Activated CD4-positive, alpha-beta T cell treated with anti-CD3 and anti-CD28 coated beads for 36 hours (primary cell): ENCODE measurements around the gene GAREM1. TPM values are rescaled to one million over a fixed set of nuclear protein-coding genes. Genes with fewer than 3 reads are reported as not detected.

ENCODE experiments used
- ATAC-seq: fragments of 200-7000 bp; cut with Tn5 transposase; one replicate; pipeline ENCODE4 v1.10.0; 2021; ENCODE audit warnings: mild to moderate bottlenecking, moderate library complexity
- CTCF ChIA-PET: fragments of 350-600 bp; sonication (Branson Sonifier 250); formaldehyde crosslinking; loops from one replicate; lab custom pipeline; 2021; ENCODE audit warnings: antibody characterized with exemption; lab: Charles Lee
- POLR2A ChIA-PET: fragments of 350-600 bp; sonication (Branson Sonifier 250); formaldehyde crosslinking; loops from one replicate; lab custom pipeline; 2021; ENCODE audit warnings: antibody characterized with exemption, inconsistent platforms; lab: Charles Lee
- DNase-seq: peaks from one replicate; pipeline ENCODE4 v3.0.0-alpha.2; 2020
- H3K27ac Mint-ChIP-seq: one replicate; pipeline ENCODE4 v1.8.0; 2021; ENCODE audit warnings: mixed read lengths
- H3K27me3 Mint-ChIP-seq: one replicate; pipeline ENCODE4 v1.8.0; 2021; ENCODE audit warnings: mixed read lengths
- H3K36me3 Mint-ChIP-seq: one replicate; pipeline ENCODE4 v1.8.0; 2021; ENCODE audit warnings: low read depth, mixed read lengths
- H3K4me1 Mint-ChIP-seq: one replicate; pipeline ENCODE4 v1.8.0; 2021; ENCODE audit warnings: mixed read lengths
- H3K4me3 Mint-ChIP-seq: one replicate; pipeline ENCODE4 v1.8.0; 2021; ENCODE audit warnings: mild to moderate bottlenecking, moderate library complexity, mixed read lengths
- H3K9me3 Mint-ChIP-seq: one replicate; pipeline ENCODE4 v1.8.0; 2021; ENCODE audit warnings: low read depth, mixed read lengths
- intact Hi-C, 2 experiments: fragments of 100-400 bp; cut with DNase I in 1 of 2; cut with micrococcal nuclease in 1 of 2; formaldehyde crosslinking; loops; one replicate each; pipeline versions ENCODE4 v1.14.2 to v1.15.1; 2022 to 2024; cut with DNase I, micrococcal nuclease
- total RNA-seq, 2 experiments: library from RNA; stranded (reverse); gene quantifications; one replicate each; pipeline ENCODE4 v1.2.3, GENCODE V29; 2021

Gene GAREM1
- total RNA-seq, 2 experiments from 2014 or later: not detected

- intact Hi-C loops: no loop called here
- no peaks in the 10 kb centered on the region for H3K36me3 Mint-ChIP-seq
- peaks cover 12% of the 10 kb centered on the region for H3K27me3 Mint-ChIP-seq
- POLR2A ChIA-PET: no interaction called here
- DNase-seq (no peak), ATAC-seq (no peak)
- H3K9me3 Mint-ChIP-seq: no peaks in the 10 kb centered on the region
- no peak overlapping the region for H3K4me3 Mint-ChIP-seq
- CTCF ChIA-PET: no interaction called here
- H3K4me1 Mint-ChIP-seq: no peaks in the 10 kb centered on the region
- H3K27ac Mint-ChIP-seq: no peak overlapping the region
Observed at GRCh38 chr18:32424696-32425095, 46.0 kb downstream of the GAREM1 start.

- CTCF ChIA-PET: interaction anchor here (0.7 kb wide), 1 partner anchor 17 kb away, joined by 3 read pairs; no protein-coding TSS in a partner anchor
- Mint-ChIP-seq H3K27ac (no peak overlapping the region), H3K9me3 (no peaks in the 10 kb centered on the region), H3K4me3 (no peak overlapping the region), H3K36me3 (no peaks in the 10 kb centered on the region), H3K27me3 (peaks cover 4% of the 10 kb centered on the region), H3K4me1 (no peaks in the 10 kb centered on the region)
- intact Hi-C loops: no loop called here
- DNase-seq (no peak), ATAC-seq (no peak)
- POLR2A ChIA-PET: no interaction called here
Observed at GRCh38 chr18:32422978-32423740, 47.5 kb downstream of the GAREM1 start.

GRCh38 chr18:32422201-32422600, 48.5 kb downstream of the GAREM1 start:
- Mint-ChIP-seq H3K4me3 (no peak overlapping the region), H3K27ac (no peak overlapping the region), H3K27me3 (peaks cover 2% of the 10 kb centered on the region), H3K36me3 (no peaks in the 10 kb centered on the region), H3K4me1 (no peaks in the 10 kb centered on the region), H3K9me3 (no peaks in the 10 kb centered on the region)
- CTCF ChIA-PET: interaction anchor here (0.6 kb wide), 1 partner anchor 130 kb away, joined by 3 read pairs; no protein-coding TSS in a partner anchor
- no peak for ATAC-seq
- no peak for DNase-seq
- POLR2A ChIA-PET: no interaction called here
- intact Hi-C loops: no loop called here

- CTCF ChIA-PET: no interaction called here
- intact Hi-C loops: no loop called here
- DNase-seq (no peak), ATAC-seq (no peak)
- no peaks in the 10 kb centered on the region for H3K9me3 Mint-ChIP-seq
- no peaks in the 10 kb centered on the region for H3K4me1 Mint-ChIP-seq
- H3K4me3 Mint-ChIP-seq: no peak overlapping the region
- H3K36me3 Mint-ChIP-seq: no peaks in the 10 kb centered on the region
- H3K27ac Mint-ChIP-seq: no peak overlapping the region
- peaks cover 9% of the 10 kb centered on the region for H3K27me3 Mint-ChIP-seq
- POLR2A ChIA-PET: no interaction called here
Observed at GRCh38 chr18:32420084-32420750, 50.5 kb downstream of the GAREM1 start.

GRCh38 chr18:32418148-32418547, 52.5 kb downstream of the GAREM1 start:
- Mint-ChIP-seq H3K4me3 (no peak overlapping the region), H3K9me3 (no peaks in the 10 kb centered on the region), H3K36me3 (no peaks in the 10 kb centered on the region), H3K27ac (no peak overlapping the region), H3K4me1 (no peaks in the 10 kb centered on the region), H3K27me3 (peaks cover 17% of the 10 kb centered on the region)
- CTCF ChIA-PET: no interaction called here
- intact Hi-C loops: no loop called here
- POLR2A ChIA-PET: no interaction called here
- ATAC-seq: no peak
- DNase-seq: no peak

GRCh38 chr18:32405588-32405987, 65.1 kb downstream of the GAREM1 start:
- no peak for ATAC-seq
- H3K27me3 Mint-ChIP-seq: peaks cover 7% of the 10 kb centered on the region

GRCh38 chr18:32401621-32402020, 69.1 kb downstream of the GAREM1 start:
- Mint-ChIP-seq H3K27ac (no peak overlapping the region), H3K9me3 (no peaks in the 10 kb centered on the region), H3K4me1 (peaks cover 4% of the 10 kb centered on the region), H3K27me3 (peaks cover 4% of the 10 kb centered on the region), H3K4me3 (no peak overlapping the region), H3K36me3 (no peaks in the 10 kb centered on the region)
- intact Hi-C loops: no loop called here
- CTCF ChIA-PET: no interaction called here
- no peak for ATAC-seq
- no peak for DNase-seq
- POLR2A ChIA-PET: no interaction called here

More at GRCh38 chr18:32405588-32405987, 65.1 kb downstream of the GAREM1 start:
- Mint-ChIP-seq H3K9me3 (no peaks in the 10 kb centered on the region), H3K4me1 (peaks cover 4% of the 10 kb centered on the region), H3K36me3 (no peaks in the 10 kb centered on the region), H3K27ac (no peak overlapping the region), H3K4me3 (no peak overlapping the region)
- POLR2A ChIA-PET: no interaction called here
- DNase-seq: no peak
- intact Hi-C loops: no loop called here
- CTCF ChIA-PET: no interaction called here

GRCh38 chr18:32393407-32393806, 77.3 kb downstream of the GAREM1 start:
- Mint-ChIP-seq H3K36me3 (no peaks in the 10 kb centered on the region), H3K4me1 (no peaks in the 10 kb centered on the region), H3K27ac (no peak overlapping the region), H3K27me3 (peaks cover 12% of the 10 kb centered on the region), H3K4me3 (no peak overlapping the region), H3K9me3 (no peaks in the 10 kb centered on the region)
- ATAC-seq: no peak
- no peak for DNase-seq
- ChIA-PET POLR2A (no interaction called here), CTCF (interaction anchor here (1.0 kb wide), 1 partner anchor 183 kb away, joined by 3 read pairs; no protein-coding TSS in a partner anchor)
- intact Hi-C loops: no loop called here

GRCh38 chr18:32391126-32391525, 79.6 kb downstream of the GAREM1 start:
- Mint-ChIP-seq H3K27me3 (peaks cover 17% of the 10 kb centered on the region), H3K27ac (no peak overlapping the region), H3K36me3 (no peaks in the 10 kb centered on the region), H3K4me1 (no peaks in the 10 kb centered on the region), H3K9me3 (no peaks in the 10 kb centered on the region), H3K4me3 (no peak overlapping the region)
- DNase-seq: no peak
- intact Hi-C loops: no loop called here
- CTCF ChIA-PET: no interaction called here
- POLR2A ChIA-PET: no interaction called here
- no peak for ATAC-seq

- Mint-ChIP-seq H3K27ac (no peak overlapping the region), H3K9me3 (no peaks in the 10 kb centered on the region), H3K36me3 (no peaks in the 10 kb centered on the region), H3K4me1 (no peaks in the 10 kb centered on the region), H3K27me3 (peaks cover 16% of the 10 kb centered on the region), H3K4me3 (no peak overlapping the region)
- intact Hi-C loops: no loop called here
- ChIA-PET CTCF (no interaction called here), POLR2A (no interaction called here)
- DNase-seq (no peak), ATAC-seq (no peak)
Observed at GRCh38 chr18:32389858-32390257, 80.8 kb downstream of the GAREM1 start.

GRCh38 chr18:32389191-32389590, 81.5 kb downstream of the GAREM1 start:
- H3K36me3 Mint-ChIP-seq: no peaks in the 10 kb centered on the region

GRCh38 chr18:32386471-32386870, 84.2 kb downstream of the GAREM1 start:
- CTCF ChIA-PET: no interaction called here
- ATAC-seq (no peak), DNase-seq (no peak)
- Mint-ChIP-seq H3K4me3 (no peak overlapping the region), H3K27ac (no peak overlapping the region), H3K9me3 (no peaks in the 10 kb centered on the region), H3K36me3 (no peaks in the 10 kb centered on the region), H3K27me3 (peaks cover 19% of the 10 kb centered on the region), H3K4me1 (no peaks in the 10 kb centered on the region)
- intact Hi-C loops: no loop called here
- POLR2A ChIA-PET: interaction anchor here (0.6 kb wide), 1 partner anchor 102 kb away, joined by 4 read pairs; no protein-coding TSS in a partner anchor

More at GRCh38 chr18:32389191-32389590, 81.5 kb downstream of the GAREM1 start:
- no peaks in the 10 kb centered on the region for H3K9me3 Mint-ChIP-seq
- no peaks in the 10 kb centered on the region for H3K4me1 Mint-ChIP-seq
- intact Hi-C loops: no loop called here
- H3K4me3 Mint-ChIP-seq: no peak overlapping the region
- no peak for ATAC-seq
- DNase-seq: no peak
- peaks cover 16% of the 10 kb centered on the region for H3K27me3 Mint-ChIP-seq
- ChIA-PET POLR2A (no interaction called here), CTCF (no interaction called here)
- H3K27ac Mint-ChIP-seq: no peak overlapping the region
